Osteocyte (in vitro differentiated cells): ENCODE measurements around the gene ADAMTS9. TPM values are rescaled to one million over a fixed set of nuclear protein-coding genes. Genes with fewer than 3 reads are reported as not detected.

Source experiments
- DNase-seq: peaks from one replicate; pipeline ENCODE4 v3.0.0; 2021; ENCODE audit warnings: mixed read lengths; ENCODE audit not compliant: unreplicated experiment; ENCODE audit errors: extremely low spot score
- H3K27ac Mint-ChIP-seq: one replicate; pipeline ENCODE4 v1.8.0; 2021; ENCODE audit warnings: mild to moderate bottlenecking, mixed read lengths; ENCODE audit not compliant: unreplicated experiment
- H3K27me3 Mint-ChIP-seq: one replicate; pipeline ENCODE4 v1.8.0; 2021; ENCODE audit warnings: mixed read lengths; ENCODE audit not compliant: unreplicated experiment
- H3K36me3 Mint-ChIP-seq: one replicate; pipeline ENCODE4 v1.8.0; 2021; ENCODE audit warnings: mixed read lengths; ENCODE audit not compliant: unreplicated experiment
- H3K4me1 Mint-ChIP-seq: one replicate; pipeline ENCODE4 v1.8.0; 2021; ENCODE audit warnings: mixed read lengths; ENCODE audit not compliant: unreplicated experiment
- H3K4me3 Mint-ChIP-seq: one replicate; pipeline ENCODE4 v1.8.0; 2021; ENCODE audit warnings: mild to moderate bottlenecking, moderate library complexity, mixed read lengths; ENCODE audit not compliant: unreplicated experiment
- H3K9me3 Mint-ChIP-seq: one replicate; pipeline ENCODE4 v1.8.0; 2021; ENCODE audit warnings: mixed read lengths; ENCODE audit not compliant: unreplicated experiment
- CTCF ChIP-seq: fragments of 200-600 bp; sonication (generic); IDR thresholded peaks from 2 replicates; pipeline ENCODE4 v1.5.0; 2021; ENCODE audit warnings: antibody characterized with exemption, mild to moderate bottlenecking, moderate library complexity
- total RNA-seq: library from RNA; stranded (reverse); gene quantifications from 2 replicates; pipeline ENCODE4 v1.2.1, GENCODE V29; 2021

ADAMTS9 gene
- total RNA-seq, 1 donor from 2014 or later = 1.5 TPM

- Mint-ChIP-seq H3K9me3 (no peaks in the 10 kb centered on the region), H3K36me3 (no peaks in the 10 kb centered on the region), H3K4me3 (no peak overlapping the region), H3K27me3 (peaks cover 8% of the 10 kb centered on the region), H3K4me1 (no peaks in the 10 kb centered on the region), H3K27ac (no peak overlapping the region)
- TF ChIP-seq CTCF = no peak
- DNase-seq = no peak
Observed at GRCh38 chr3:64554096-64554920, 133.5 kb downstream of the ADAMTS9 start.

GRCh38 chr3:64552966-64553365, 134.8 kb downstream of the ADAMTS9 start:
- Mint-ChIP-seq H3K36me3 (no peaks in the 10 kb centered on the region), H3K4me1 (peaks cover 1% of the 10 kb centered on the region), H3K4me3 (no peak overlapping the region), H3K9me3 (no peaks in the 10 kb centered on the region), H3K27ac (no peak overlapping the region), H3K27me3 (peaks cover 8% of the 10 kb centered on the region)
- no peak for TF ChIP-seq CTCF
- DNase-seq = no peak

GRCh38 chr3:64552160-64552559, 135.6 kb downstream of the ADAMTS9 start:
- Mint-ChIP-seq H3K9me3 (no peaks in the 10 kb centered on the region), H3K27me3 (peaks cover 12% of the 10 kb centered on the region), H3K36me3 (no peaks in the 10 kb centered on the region), H3K4me3 (no peak overlapping the region), H3K27ac (no peak overlapping the region), H3K4me1 (peaks cover 1% of the 10 kb centered on the region)
- TF ChIP-seq CTCF = no peak
- no peak for DNase-seq

- no peak for DNase-seq
- no peak for TF ChIP-seq CTCF
- Mint-ChIP-seq H3K9me3 (no peaks in the 10 kb centered on the region), H3K27me3 (peaks cover 8% of the 10 kb centered on the region), H3K36me3 (no peaks in the 10 kb centered on the region), H3K27ac (no peak overlapping the region), H3K4me3 (no peak overlapping the region), H3K4me1 (peaks cover 1% of the 10 kb centered on the region)
Observed at GRCh38 chr3:64551697-64552096, 136.1 kb downstream of the ADAMTS9 start.

GRCh38 chr3:64550745-64551144, 137.1 kb downstream of the ADAMTS9 start:
- H3K9me3 Mint-ChIP-seq = no peaks in the 10 kb centered on the region
- TF ChIP-seq CTCF = no peak
- DNase-seq = no peak
- H3K4me1 Mint-ChIP-seq = peaks cover 1% of the 10 kb centered on the region
- peaks cover 7% of the 10 kb centered on the region for H3K27me3 Mint-ChIP-seq
- H3K27ac Mint-ChIP-seq = no peak overlapping the region
- H3K4me3 Mint-ChIP-seq = no peak overlapping the region
- H3K36me3 Mint-ChIP-seq = no peaks in the 10 kb centered on the region
